GM19372 (cell line): Measurements from ENCODE around the gene AMMECR1.
"Not testable (repeated sequence)": the region's sequence is repeated elsewhere in the genome, so short reads cannot be mapped to it uniquely, and the experiment has no call there.

Experiments used
- ATAC-seq: cut with Tn5 transposase; IDR thresholded peaks from one replicate; pipeline ENCODE4 v1.9.1; 2021; ENCODE audit warnings: mild to moderate bottlenecking, low read depth, moderate library complexity; ENCODE audit not compliant: unreplicated experiment

Gene AMMECR1

GRCh38 chrX:110265661-110266060, 52.2 kb downstream of the AMMECR1 start:
- ATAC-seq: no peak

- no peak for ATAC-seq
Measured at GRCh38 chrX:110259117-110259516, 58.8 kb downstream of the AMMECR1 start.

- ATAC-seq: no peak
Measured at GRCh38 chrX:110258552-110258951, 59.3 kb downstream of the AMMECR1 start.

- ATAC-seq: no peak
Measured at GRCh38 chrX:110257889-110258288, 60.0 kb downstream of the AMMECR1 start.

- no peak for ATAC-seq
Measured at GRCh38 chrX:110252711-110253110, 65.2 kb downstream of the AMMECR1 start.

- ATAC-seq: no peak
Measured at GRCh38 chrX:110251961-110252360, 65.9 kb downstream of the AMMECR1 start.

- no peak for ATAC-seq
Measured at GRCh38 chrX:110251526-110251925, 66.4 kb downstream of the AMMECR1 start.

- ATAC-seq: no peak
Measured at GRCh38 chrX:110250847-110251246, 67.0 kb downstream of the AMMECR1 start.

GRCh38 chrX:110248578-110248977, 69.3 kb downstream of the AMMECR1 start:
- no peak for ATAC-seq

- ATAC-seq: no peak
Measured at GRCh38 chrX:110245011-110245410, 72.9 kb downstream of the AMMECR1 start.

- ATAC-seq: no peak
Measured at GRCh38 chrX:110242371-110242770, 75.5 kb downstream of the AMMECR1 start.

GRCh38 chrX:110241816-110242215, 76.1 kb downstream of the AMMECR1 start:
- no peak for ATAC-seq

- not testable (repeated sequence) for ATAC-seq
Measured at GRCh38 chrX:110238259-110238658, 79.6 kb downstream of the AMMECR1 start.

- not testable (repeated sequence) for ATAC-seq
Measured at GRCh38 chrX:110231485-110231884, 86.4 kb downstream of the AMMECR1 start.

GRCh38 chrX:110229497-110230111, 88.3 kb downstream of the AMMECR1 start:
- not testable (repeated sequence) for ATAC-seq

- no peak for ATAC-seq
Measured at GRCh38 chrX:110228453-110228852, 89.4 kb downstream of the AMMECR1 start.

GRCh38 chrX:110226931-110227330, 91.0 kb downstream of the AMMECR1 start:
- no peak for ATAC-seq

- ATAC-seq: no peak
Measured at GRCh38 chrX:110224926-110225617, 92.8 kb downstream of the AMMECR1 start.

- ATAC-seq: no peak
Measured at GRCh38 chrX:110222497-110223257, 95.2 kb downstream of the AMMECR1 start.

GRCh38 chrX:110219920-110220319, 98.0 kb downstream of the AMMECR1 start:
- no peak for ATAC-seq

GRCh38 chrX:110218591-110218990, 99.3 kb downstream of the AMMECR1 start:
- no peak for ATAC-seq
